ENCODE data around the gene MAL.

GRCh38 chr2:95061119-95061512 lies 35.6 kb downstream of the MAL start:
- no peak for TF ChIP-seq CTCF (conservative IDR thresholded peaks at IDR 0.05; ENCODE audit: low read depth, low read length)
- no peak for TF ChIP-seq MAZ (IDR thresholded peaks at IDR 0.05; ENCODE audit: borderline replicate concordance, low read depth, low read length)
- TF ChIP-seq RAD21 (IDR thresholded peaks at IDR 0.05; ENCODE audit: low read length): no peak
- no peak for TF ChIP-seq POLR2A (IDR thresholded peaks at IDR 0.05; ENCODE audit: low read depth, low read length)
- no peak for TF ChIP-seq SMC3 (IDR thresholded peaks at IDR 0.05; ENCODE audit: low read depth, low read length)
- TF ChIP-seq CEBPB (IDR thresholded peaks at IDR 0.05; ENCODE audit: low read depth, low read length): no peak
- TF ChIP-seq USF2 (IDR thresholded peaks at IDR 0.05; ENCODE audit: low read depth, low read length): no peak
- TF ChIP-seq RFX5 (IDR thresholded peaks at IDR 0.05; ENCODE audit: low read depth, low read length): no peak
- TF ChIP-seq MAFK (IDR thresholded peaks at IDR 0.05; ENCODE audit: low read depth, low read length): no peak
- no peak for TF ChIP-seq MXI1 (IDR thresholded peaks at IDR 0.05; ENCODE audit: borderline replicate concordance, low read depth, low read length)
- no peak for TF ChIP-seq ELK1 (IDR thresholded peaks at IDR 0.05; ENCODE audit: borderline replicate concordance, low read depth, low read length)
- no peak for TF ChIP-seq RCOR1 (IDR thresholded peaks at IDR 0.05; ENCODE audit: insufficient replicate concordance, low read length)

Data from IMR-90 (cell line).